ENCODE data around the gene DENND1B. TPM values are rescaled to one million over a fixed set of nuclear protein-coding genes. Genes with fewer than 3 reads are reported as not detected.

DENND1B gene
- total RNA-seq, 1 donor from 2014 or later = 22.0 TPM

GRCh38 chr1:197666769-197667285, 108.5 kb downstream of the DENND1B start:
- intact Hi-C loops (cut with DNase I) = no loop called here

GRCh38 chr1:197664391-197664790, 110.9 kb downstream of the DENND1B start:
- DNase-seq (ENCODE audit: low spot score) = no peak
- intact Hi-C loops (cut with DNase I) = no loop called here

More at GRCh38 chr1:197666769-197667285, 108.5 kb downstream of the DENND1B start:
- DNase-seq (ENCODE audit: low spot score) = no peak

- intact Hi-C loops (cut with DNase I) = no loop called here
These were observed 111.9 kb downstream of the DENND1B start for GRCh38 chr1:197663162-197663953.

GRCh38 chr1:197660389-197660788, 114.9 kb downstream of the DENND1B start:
- no peak for DNase-seq (ENCODE audit: low spot score)

More at GRCh38 chr1:197663162-197663953, 111.9 kb downstream of the DENND1B start:
- no peak for DNase-seq (ENCODE audit: low spot score)

GRCh38 chr1:197659171-197659570, 116.1 kb downstream of the DENND1B start:
- intact Hi-C loops (cut with DNase I) = no loop called here
- no peak for DNase-seq (ENCODE audit: low spot score)

More at GRCh38 chr1:197660389-197660788, 114.9 kb downstream of the DENND1B start:
- intact Hi-C loops (cut with DNase I) = no loop called here

GRCh38 chr1:197649188-197649587, 126.1 kb downstream of the DENND1B start:
- intact Hi-C loops (cut with DNase I) = no loop called here

GRCh38 chr1:197638316-197638715, 137.0 kb downstream of the DENND1B start:
- intact Hi-C loops (cut with DNase I) = no loop called here
- no peak for DNase-seq (ENCODE audit: low spot score)

More at GRCh38 chr1:197649188-197649587, 126.1 kb downstream of the DENND1B start:
- no peak for DNase-seq (ENCODE audit: low spot score)

- no peak for DNase-seq (ENCODE audit: low spot score)
- intact Hi-C loops (cut with DNase I) = loop anchor here (2.0 kb wide), 1 partner anchor 137 kb away; the partner anchor contains the start of gene DENND1B
These were observed 137.9 kb downstream of the DENND1B start for GRCh38 chr1:197637406-197637805.

- DNase-seq (ENCODE audit: low spot score) = no peak
- intact Hi-C loops (cut with DNase I) = no loop called here
These were observed 141.7 kb downstream of the DENND1B start for GRCh38 chr1:197633447-197634078.

- intact Hi-C loops (cut with DNase I) = no loop called here
- no peak for DNase-seq (ENCODE audit: low spot score)
These were observed 142.6 kb downstream of the DENND1B start for GRCh38 chr1:197632651-197633050.

- DNase-seq (ENCODE audit: low spot score) = no peak
- intact Hi-C loops (cut with DNase I) = no loop called here
These were observed 143.3 kb downstream of the DENND1B start for GRCh38 chr1:197632005-197632404.

- intact Hi-C loops (cut with DNase I) = no loop called here
- no peak for DNase-seq (ENCODE audit: low spot score)
These were observed 152.9 kb downstream of the DENND1B start for GRCh38 chr1:197622371-197622770.

- no peak for DNase-seq (ENCODE audit: low spot score)
- intact Hi-C loops (cut with DNase I) = no loop called here
These were observed 153.5 kb downstream of the DENND1B start for GRCh38 chr1:197621761-197622160.

GRCh38 chr1:197620714-197621163, 154.5 kb downstream of the DENND1B start:
- intact Hi-C loops (cut with DNase I) = no loop called here
- no peak for DNase-seq (ENCODE audit: low spot score)

GRCh38 chr1:197619008-197619640, 156.2 kb downstream of the DENND1B start:
- intact Hi-C loops (cut with DNase I) = loop anchor here (5.0 kb wide), 3 partner anchors 248 to 843 kb away; no protein-coding TSS in a partner anchor
- no peak for DNase-seq (ENCODE audit: low spot score)

- intact Hi-C loops (cut with DNase I) = loop anchor here (5.0 kb wide), 3 partner anchors 249 to 844 kb away; no protein-coding TSS in a partner anchor
- no peak for DNase-seq (ENCODE audit: low spot score)
These were observed 157.2 kb downstream of the DENND1B start for GRCh38 chr1:197618061-197618460.

GRCh38 chr1:197615693-197616011, 159.6 kb downstream of the DENND1B start:
- intact Hi-C loops (cut with DNase I) = loop anchor here (5.0 kb wide), 3 partner anchors 252 to 847 kb away; no protein-coding TSS in a partner anchor
- no peak for DNase-seq (ENCODE audit: low spot score)

GRCh38 chr1:197614916-197615692, 160.2 kb downstream of the DENND1B start:
- intact Hi-C loops (cut with DNase I) = loop anchor here (5.0 kb wide), 3 partner anchors 252 to 847 kb away; no protein-coding TSS in a partner anchor
- no peak for DNase-seq (ENCODE audit: low spot score)
